GM18858 (cell line): ENCODE measurements around the gene SLC12A2.

Experiments
- ATAC-seq: cut with Tn5 transposase; IDR thresholded peaks from one replicate; pipeline ENCODE4 v1.9.1; 2021; ENCODE audit not compliant: unreplicated experiment

The SLC12A2 gene

GRCh38 chr5:128097224-128097623 is 13.7 kb downstream of the SLC12A2 start:
- no peak for ATAC-seq

GRCh38 chr5:128097781-128098180 is 14.2 kb downstream of the SLC12A2 start:
- ATAC-seq, result no peak

- ATAC-seq, result no peak
These were observed 16.4 kb downstream of the SLC12A2 start for GRCh38 chr5:128099944-128100343.

- ATAC-seq, result no peak
These were observed 17.4 kb downstream of the SLC12A2 start for GRCh38 chr5:128100860-128101557.

GRCh38 chr5:128101676-128102075 is 18.1 kb downstream of the SLC12A2 start:
- no peak for ATAC-seq

- ATAC-seq, result no peak
These were observed 21.6 kb downstream of the SLC12A2 start for GRCh38 chr5:128105203-128105602.

GRCh38 chr5:128109138-128109537 is 25.6 kb downstream of the SLC12A2 start:
- ATAC-seq, result no peak

- ATAC-seq, result no peak
These were observed 26.2 kb downstream of the SLC12A2 start for GRCh38 chr5:128109766-128110165.

- no peak for ATAC-seq
These were observed 28.4 kb downstream of the SLC12A2 start for GRCh38 chr5:128111818-128112448.

GRCh38 chr5:128116445-128116844 is 32.9 kb downstream of the SLC12A2 start:
- ATAC-seq, result no peak

GRCh38 chr5:128118214-128118613 is 34.6 kb downstream of the SLC12A2 start:
- ATAC-seq, result no peak

GRCh38 chr5:128121651-128122050 is 38.1 kb downstream of the SLC12A2 start:
- no peak for ATAC-seq

GRCh38 chr5:128123936-128124335 is 40.4 kb downstream of the SLC12A2 start:
- ATAC-seq, result no peak

GRCh38 chr5:128126241-128126640 is 42.7 kb downstream of the SLC12A2 start:
- ATAC-seq, result no peak

GRCh38 chr5:128132499-128132898 is 48.9 kb downstream of the SLC12A2 start:
- ATAC-seq, result no peak

GRCh38 chr5:128135286-128135685 is 51.7 kb downstream of the SLC12A2 start:
- no peak for ATAC-seq

- no peak for ATAC-seq
These were observed 60.3 kb downstream of the SLC12A2 start for GRCh38 chr5:128143911-128144310.

- no peak for ATAC-seq
These were observed 60.9 kb downstream of the SLC12A2 start for GRCh38 chr5:128144491-128144890.

- no peak for ATAC-seq
These were observed 63.1 kb downstream of the SLC12A2 start for GRCh38 chr5:128146671-128147070.

- no peak for ATAC-seq
These were observed 71.4 kb downstream of the SLC12A2 start for GRCh38 chr5:128154943-128155342.

- no peak for ATAC-seq
These were observed 72.2 kb downstream of the SLC12A2 start for GRCh38 chr5:128155776-128156175.

GRCh38 chr5:128156521-128156920 is 73.0 kb downstream of the SLC12A2 start:
- ATAC-seq, result no peak

GRCh38 chr5:128158342-128158741 is 74.8 kb downstream of the SLC12A2 start:
- ATAC-seq, result no peak
